Epithelial cell of proximal tubule (primary cell): ENCODE measurements around the gene FANCC. TPM values are rescaled to one million over a fixed set of nuclear protein-coding genes. Genes with fewer than 3 reads are reported as not detected.

Source experiments
- DNase-seq: peaks from one replicate; pipeline ENCODE4 v3.0.0-alpha.2; 2011; ENCODE audit warnings: low read depth
- H3K4me3 ChIP-seq: 2 replicates; pipeline ENCODE4 v1.5.1; 2011; ENCODE audit warnings: low read depth, mild to moderate bottlenecking, low read length
- total RNA-seq: library from RNA; depleted of rRNA; stranded (reverse); fragments of >200 nt; gene quantifications from 2 replicates; pipeline ENCODE4 v1.2.3, GENCODE V29; 2015
- TF ChIP-seq, protein P1 (sequence below): conservative IDR thresholded peaks from 2 replicates; pipeline ENCODE4 v1.5.1; 2012; ENCODE audit warnings: low read depth, mild to moderate bottlenecking, low read length

The FANCC gene
- total RNA-seq, 1 donor from 2014 or later: 9.4 TPM

DNA sequence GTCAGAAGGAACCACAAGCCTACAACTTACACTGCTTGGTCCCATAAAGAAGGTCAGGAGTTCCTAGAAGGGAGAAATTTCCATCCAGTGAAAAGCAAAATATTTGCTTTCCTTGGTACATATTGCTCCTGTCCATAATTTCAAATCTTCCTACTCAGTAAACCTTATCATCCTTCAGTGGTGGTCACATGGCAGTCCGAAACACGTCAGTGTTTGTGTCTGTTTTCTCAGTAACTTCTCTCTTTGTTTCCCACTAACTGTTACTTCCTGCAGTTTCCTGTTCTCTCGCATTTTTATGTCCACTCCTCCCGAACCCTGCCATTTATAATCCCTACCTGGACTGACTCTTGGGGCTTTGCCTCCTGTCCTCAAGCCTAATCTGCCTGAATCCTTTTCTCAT is 129.1 kb downstream of the FANCC start:
- TF ChIP-seq, protein P1, sequence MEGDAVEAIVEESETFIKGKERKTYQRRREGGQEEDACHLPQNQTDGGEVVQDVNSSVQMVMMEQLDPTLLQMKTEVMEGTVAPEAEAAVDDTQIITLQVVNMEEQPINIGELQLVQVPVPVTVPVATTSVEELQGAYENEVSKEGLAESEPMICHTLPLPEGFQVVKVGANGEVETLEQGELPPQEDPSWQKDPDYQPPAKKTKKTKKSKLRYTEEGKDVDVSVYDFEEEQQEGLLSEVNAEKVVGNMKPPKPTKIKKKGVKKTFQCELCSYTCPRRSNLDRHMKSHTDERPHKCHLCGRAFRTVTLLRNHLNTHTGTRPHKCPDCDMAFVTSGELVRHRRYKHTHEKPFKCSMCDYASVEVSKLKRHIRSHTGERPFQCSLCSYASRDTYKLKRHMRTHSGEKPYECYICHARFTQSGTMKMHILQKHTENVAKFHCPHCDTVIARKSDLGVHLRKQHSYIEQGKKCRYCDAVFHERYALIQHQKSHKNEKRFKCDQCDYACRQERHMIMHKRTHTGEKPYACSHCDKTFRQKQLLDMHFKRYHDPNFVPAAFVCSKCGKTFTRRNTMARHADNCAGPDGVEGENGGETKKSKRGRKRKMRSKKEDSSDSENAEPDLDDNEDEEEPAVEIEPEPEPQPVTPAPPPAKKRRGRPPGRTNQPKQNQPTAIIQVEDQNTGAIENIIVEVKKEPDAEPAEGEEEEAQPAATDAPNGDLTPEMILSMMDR: no peak
- DNase-seq: no peak
- no peak overlapping the region for H3K4me3 ChIP-seq

DNA sequence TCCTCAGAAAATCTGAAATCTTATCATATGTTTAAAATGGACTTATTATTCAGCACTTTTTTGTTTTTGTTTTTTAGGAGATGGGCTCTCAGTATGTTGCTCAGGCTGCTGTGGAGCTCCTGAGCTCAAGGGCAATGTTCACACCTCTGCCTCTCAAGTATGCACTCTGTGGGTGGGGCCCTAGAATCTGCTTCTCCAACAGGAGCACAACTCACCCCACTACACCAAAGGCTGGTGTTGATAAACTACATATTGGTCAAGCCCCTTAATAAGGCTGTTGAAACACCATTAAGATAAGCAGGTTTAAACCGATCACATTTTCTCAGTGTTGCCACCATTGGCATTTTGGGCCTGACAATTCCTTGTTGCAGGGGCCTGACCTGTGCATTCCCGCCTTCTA is 131.6 kb downstream of the FANCC start:
- no peak for DNase-seq
- no peak overlapping the region for H3K4me3 ChIP-seq
- TF ChIP-seq, protein P1: no peak

DNA sequence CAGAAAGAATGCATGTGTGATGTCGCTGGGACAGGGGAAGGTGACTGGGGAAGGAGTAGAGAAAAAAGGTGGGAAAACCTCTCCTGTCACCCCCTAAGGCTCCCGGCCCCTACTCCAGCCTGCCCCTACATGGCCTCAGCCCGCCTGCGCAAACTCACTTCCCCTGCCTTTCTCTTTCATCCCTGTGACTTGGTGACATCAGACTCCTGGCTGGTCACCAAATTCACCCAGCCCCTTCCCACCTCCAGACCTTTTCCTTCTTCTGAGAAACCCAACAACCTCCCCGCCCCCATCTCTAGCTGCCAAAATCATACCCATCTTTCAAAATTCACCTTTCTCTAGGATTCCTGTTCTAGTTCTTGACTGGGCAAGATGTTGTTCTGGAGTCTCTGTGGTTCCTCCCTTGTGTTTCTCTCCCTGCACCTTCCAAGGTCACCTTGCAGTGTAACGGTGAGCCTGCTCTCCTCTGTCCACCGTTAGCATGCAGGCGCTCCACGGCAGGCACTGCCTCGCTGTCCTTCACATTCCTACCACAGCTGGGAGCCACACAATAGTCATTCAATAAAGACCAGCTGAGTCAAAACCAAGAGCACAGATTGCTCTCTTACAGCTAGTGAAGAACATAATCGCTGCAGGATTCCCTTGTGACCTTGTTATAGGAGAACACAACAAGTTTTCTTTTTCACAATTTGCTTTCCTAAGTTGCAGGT is 134.5 kb downstream of the FANCC start:
- TF ChIP-seq, protein P1: peak; percentile 36
- no peak for DNase-seq
- no peak overlapping the region for H3K4me3 ChIP-seq

DNA sequence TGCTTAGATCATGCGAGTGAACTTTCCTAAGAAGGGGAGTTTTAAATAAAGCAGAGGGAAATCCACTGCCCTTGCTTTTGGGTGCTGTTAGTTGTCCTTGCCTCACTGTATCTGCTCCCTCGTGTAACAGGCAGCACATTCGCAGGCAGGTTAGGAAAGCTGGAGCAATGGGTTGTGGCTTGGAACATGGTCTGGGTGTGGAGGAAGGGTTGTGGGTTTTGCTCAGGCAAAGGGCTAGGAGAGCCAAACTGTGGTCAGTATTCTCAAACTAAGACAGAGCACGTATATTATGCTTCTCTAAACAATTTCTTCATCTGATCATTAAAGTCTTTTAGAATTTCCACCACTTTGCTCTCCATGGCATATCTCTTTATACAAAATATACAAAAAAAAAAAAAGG is 135.7 kb downstream of the FANCC start:
- no peak overlapping the region for H3K4me3 ChIP-seq
- TF ChIP-seq, protein P1: no peak
- DNase-seq: no peak

DNA sequence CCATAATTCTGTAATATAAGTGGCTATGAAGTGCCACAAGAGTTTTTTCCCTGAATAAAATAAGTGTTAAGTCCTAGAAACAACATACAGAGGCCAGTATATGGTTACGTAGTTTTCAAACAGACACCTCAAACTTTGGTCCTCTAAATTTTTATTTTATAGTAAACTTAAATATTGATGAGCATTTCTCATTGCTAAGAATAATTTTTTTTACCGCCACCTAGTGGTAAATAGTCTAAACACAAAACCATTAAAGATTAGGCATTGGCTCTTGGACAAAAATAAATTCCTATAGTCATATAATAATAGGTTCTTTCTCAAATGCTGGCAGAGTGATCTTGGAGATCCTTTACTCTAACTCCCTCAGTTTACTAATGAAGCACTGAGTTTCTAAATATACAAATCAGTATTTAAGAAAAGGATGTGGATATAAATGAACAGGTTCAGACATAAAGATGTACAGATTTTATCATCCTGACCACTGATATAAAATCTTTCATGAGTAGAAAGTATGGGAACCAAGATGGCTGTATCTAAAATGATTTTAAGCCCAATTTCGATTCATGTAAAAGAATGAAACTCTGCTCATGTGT is 136.2 kb downstream of the FANCC start:
- H3K4me3 ChIP-seq: no peak overlapping the region
- TF ChIP-seq, protein P1: peak; percentile 49
- DNase-seq: no peak

DNA sequence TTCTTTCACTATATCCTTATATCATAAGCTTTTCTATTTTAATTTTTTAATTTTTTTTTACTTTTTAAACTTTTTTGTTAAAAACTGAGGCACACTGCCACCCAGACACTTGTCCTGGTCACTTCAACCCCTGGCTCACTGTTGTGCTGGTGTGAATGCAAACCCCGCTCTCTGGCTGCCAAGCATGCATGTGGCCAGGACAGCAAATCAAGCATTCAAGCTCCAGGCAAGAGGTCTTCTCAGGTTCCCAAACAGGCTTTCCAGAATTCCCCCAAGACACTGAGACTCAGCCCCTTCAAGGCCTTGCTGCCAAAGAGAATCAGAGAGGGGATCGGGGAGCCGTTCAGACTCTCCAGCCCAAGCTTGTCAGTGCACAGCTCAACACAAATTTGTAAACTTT is 139.9 kb downstream of the FANCC start:
- TF ChIP-seq, protein P1: no peak
- no peak for DNase-seq
- H3K4me3 ChIP-seq: no peak overlapping the region
